ENCODE data around the gene FALEC. TPM values are rescaled to one million over a fixed set of nuclear protein-coding genes. Genes with fewer than 3 reads are reported as not detected.

The FALEC gene
- total and polyA plus RNA-seq, 9 of the 15 experiments (the other 6 are each of a cell fraction or from before 2014, with no cell fraction given) = 0.15 to 1.8 (median 0.53) TPM; not detected in 5

DNA sequence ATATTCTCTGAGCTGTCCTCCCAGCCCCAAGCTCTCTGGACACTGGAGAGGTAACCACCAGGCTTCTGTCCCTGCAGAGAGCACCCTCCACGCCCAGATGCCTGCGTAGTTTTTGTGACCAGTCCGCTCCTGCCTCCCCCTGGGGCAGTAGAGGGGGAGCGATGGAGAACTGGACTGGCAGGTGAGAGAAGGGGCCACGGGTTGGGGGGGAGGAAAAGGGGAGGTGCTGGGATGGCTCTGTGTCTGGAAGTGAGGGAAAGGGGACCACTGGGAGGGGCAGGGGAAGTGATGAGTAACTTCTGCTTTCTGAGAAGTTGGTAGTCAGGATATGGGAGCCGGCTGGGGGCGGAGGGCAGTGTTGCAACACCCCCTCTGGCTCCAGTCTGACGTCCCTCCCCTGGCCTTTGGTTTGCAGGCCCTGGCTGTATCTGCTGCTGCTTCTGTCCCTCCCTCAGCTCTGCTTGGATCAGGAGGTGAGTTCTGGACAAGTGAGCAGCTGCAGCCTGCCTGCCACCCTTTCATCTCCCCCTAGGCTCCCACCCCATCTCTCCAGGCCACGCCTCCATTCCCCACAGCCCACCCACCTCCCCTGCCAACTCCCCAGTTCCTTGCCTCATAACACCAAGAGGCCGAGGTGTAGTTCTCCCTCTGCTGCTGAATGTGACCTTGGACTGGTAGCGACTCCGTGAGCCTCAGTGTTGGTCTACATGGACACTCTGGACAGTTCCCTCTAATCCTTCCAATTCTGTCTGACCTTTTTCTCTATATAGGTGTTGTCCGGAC is 36.8 kb downstream of the FALEC start (continued):
- no peak for TF ChIP-seq ZNF143 (CRISPR knock-in tag; IDR thresholded peaks at IDR 0.05)
- no peak for TF ChIP-seq TEAD2 (tag; IDR thresholded peaks at IDR 0.05)
- peak; percentile 17; the same call in 1 of the 2 replicates for TF ChIP-seq RBFOX2 (IDR thresholded peaks at IDR 0.05; ENCODE audit: low read depth, low read length)
- peak; percentile 65; the same call in 1 of the 2 replicates for TF ChIP-seq TFAP4 (CRISPR knock-in tag; IDR thresholded peaks at IDR 0.05; ENCODE audit: borderline replicate concordance)
- TF ChIP-seq GATAD2B (IDR thresholded peaks at IDR 0.05; ENCODE audit: borderline replicate concordance) = no peak
- no peak; the same call in 1 of the 2 replicates for TF ChIP-seq MTA1 (IDR thresholded peaks at IDR 0.05; ENCODE audit: borderline replicate concordance)
- no peak for TF ChIP-seq PHTF2 (CRISPR knock-in tag; IDR thresholded peaks at IDR 0.05)
- TF ChIP-seq NONO (IDR thresholded peaks at IDR 0.05; ENCODE audit: low read depth in 2 of 2, low read length in 1 of 2) = 0 out of 4 replicates have a peak, but pooled peaks of 1 of the 2 experiments have one; percentile 42
- TF ChIP-seq ZNF184 (CRISPR knock-in tag; IDR thresholded peaks at IDR 0.05) = no peak
- TF ChIP-seq ARHGAP35 (IDR thresholded peaks at IDR 0.05; ENCODE audit: partially characterized antibody) = no peak
- TF ChIP-seq C11orf30 (IDR thresholded peaks at IDR 0.05; ENCODE audit: low read depth) = no peak; the same call in 1 of the 2 replicates
- no peak for TF ChIP-seq PHB2 (IDR thresholded peaks at IDR 0.05; ENCODE audit: low read depth)
- no peak for TF ChIP-seq SRF (CRISPR knock-in tag; IDR thresholded peaks at IDR 0.05)
- no peak for TF ChIP-seq MECOM (CRISPR knock-in tag; IDR thresholded peaks at IDR 0.05)
- TF ChIP-seq SMARCA4 (IDR thresholded peaks at IDR 0.05) = peak; percentile 82
- peak; percentile 100 for TF ChIP-seq CEBPB (tag; IDR thresholded peaks at IDR 0.05)
- no peak for TF ChIP-seq ZNF140 (CRISPR knock-in tag; IDR thresholded peaks at IDR 0.05)
- TF ChIP-seq RAD51 (IDR thresholded peaks at IDR 0.05; ENCODE audit: borderline replicate concordance, low read depth) = no peak
- TF ChIP-seq, protein P1, sequence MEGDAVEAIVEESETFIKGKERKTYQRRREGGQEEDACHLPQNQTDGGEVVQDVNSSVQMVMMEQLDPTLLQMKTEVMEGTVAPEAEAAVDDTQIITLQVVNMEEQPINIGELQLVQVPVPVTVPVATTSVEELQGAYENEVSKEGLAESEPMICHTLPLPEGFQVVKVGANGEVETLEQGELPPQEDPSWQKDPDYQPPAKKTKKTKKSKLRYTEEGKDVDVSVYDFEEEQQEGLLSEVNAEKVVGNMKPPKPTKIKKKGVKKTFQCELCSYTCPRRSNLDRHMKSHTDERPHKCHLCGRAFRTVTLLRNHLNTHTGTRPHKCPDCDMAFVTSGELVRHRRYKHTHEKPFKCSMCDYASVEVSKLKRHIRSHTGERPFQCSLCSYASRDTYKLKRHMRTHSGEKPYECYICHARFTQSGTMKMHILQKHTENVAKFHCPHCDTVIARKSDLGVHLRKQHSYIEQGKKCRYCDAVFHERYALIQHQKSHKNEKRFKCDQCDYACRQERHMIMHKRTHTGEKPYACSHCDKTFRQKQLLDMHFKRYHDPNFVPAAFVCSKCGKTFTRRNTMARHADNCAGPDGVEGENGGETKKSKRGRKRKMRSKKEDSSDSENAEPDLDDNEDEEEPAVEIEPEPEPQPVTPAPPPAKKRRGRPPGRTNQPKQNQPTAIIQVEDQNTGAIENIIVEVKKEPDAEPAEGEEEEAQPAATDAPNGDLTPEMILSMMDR (IDR thresholded peaks at IDR 0.05 in 2 of 3, conservative IDR thresholded peaks at IDR 0.05 in 1 of 3; ENCODE audit: insufficient read depth in 2 of 3, low read depth in 1 of 3, low read length in 3 of 3) = no peak
- TF ChIP-seq GABPB1 (CRISPR knock-in tag; IDR thresholded peaks at IDR 0.05) = no peak
- TF ChIP-seq ZNF668 (CRISPR knock-in tag; IDR thresholded peaks at IDR 0.05) = no peak
- peak; percentile 90 for TF ChIP-seq DPF2 (IDR thresholded peaks at IDR 0.05)
- no peak for TF ChIP-seq NCOA4 (IDR thresholded peaks at IDR 0.05; ENCODE audit: partially characterized antibody)
- TF ChIP-seq ESRRA (IDR thresholded peaks at IDR 0.05; ENCODE audit: borderline replicate concordance, low read depth) = peak; percentile 62; the same call in 1 of the 2 replicates
- TF ChIP-seq CREM (IDR thresholded peaks at IDR 0.05; ENCODE audit: low read depth) = peak; percentile 87
- TF ChIP-seq ZNF780A (CRISPR knock-in tag; IDR thresholded peaks at IDR 0.05) = no peak
- TF ChIP-seq HEY1 (CRISPR knock-in tag; IDR thresholded peaks at IDR 0.05; ENCODE audit: borderline replicate concordance) = no peak
- peak; percentile 60; the same call in 1 of the 2 replicates for TF ChIP-seq EP300 (IDR thresholded peaks at IDR 0.05; ENCODE audit: low read length)
- TF ChIP-seq ZNF764 (CRISPR knock-in tag; IDR thresholded peaks at IDR 0.05; ENCODE audit: low read depth) = no peak
- no peak for TF ChIP-seq TAF15 (IDR thresholded peaks at IDR 0.05; ENCODE audit: low read depth, low read length)

Data from K562 (cell line).